WTC11 (cell line): ENCODE measurements around the gene GRM3.

Experiments used
- ATF3 ChIP-seq: sonication (generic); formaldehyde crosslinking; conservative IDR thresholded peaks from 2 replicates; pipeline ENCODE4 v1.8.1; 2022; ENCODE audit warnings: mild to moderate bottlenecking, missing genetic modification reagents
- CREM ChIP-seq: sonication (generic); formaldehyde crosslinking; IDR thresholded peaks from 2 replicates; pipeline ENCODE4 v1.8.1; 2022; ENCODE audit warnings: mild to moderate bottlenecking, missing genetic modification reagents, moderate library complexity
- E2F5 ChIP-seq: sonication (generic); formaldehyde crosslinking; IDR thresholded peaks from 2 replicates; pipeline ENCODE4 v1.8.1; 2022; ENCODE audit warnings: mild to moderate bottlenecking, moderate library complexity, missing genetic modification reagents
- GABPB1 ChIP-seq: sonication (generic); formaldehyde crosslinking; IDR thresholded peaks from 2 replicates; pipeline ENCODE4 v1.8.1; 2023; ENCODE audit warnings: mild to moderate bottlenecking, missing genetic modification reagents
- NFE2L1 ChIP-seq: sonication (generic); formaldehyde crosslinking; IDR thresholded peaks from 2 replicates; pipeline ENCODE4 v1.8.1; 2023; ENCODE audit warnings: missing genetic modification reagents
- NFYB ChIP-seq: sonication (generic); formaldehyde crosslinking; conservative IDR thresholded peaks from 2 replicates; pipeline ENCODE4 v1.8.0; 2022; ENCODE audit warnings: low read depth, missing genetic modification reagents
- NR3C1 ChIP-seq: sonication (generic); formaldehyde crosslinking; conservative IDR thresholded peaks from 2 replicates; pipeline ENCODE4 v1.8.1; 2023; ENCODE audit warnings: low read depth, mild to moderate bottlenecking, missing genetic modification reagents
- TCF7 ChIP-seq: sonication (generic); formaldehyde crosslinking; IDR thresholded peaks from 2 replicates; pipeline ENCODE4 v1.8.0; 2022; ENCODE audit warnings: mild to moderate bottlenecking, low read depth, missing genetic modification reagents, moderate library complexity
- ZNF138 ChIP-seq: sonication (generic); formaldehyde crosslinking; conservative IDR thresholded peaks from 2 replicates; pipeline ENCODE4 v1.8.1; 2022; ENCODE audit warnings: mild to moderate bottlenecking, moderate library complexity, missing genetic modification reagents
- TF ChIP-seq, protein P1 (sequence below): fragments of 200-600 bp; IDR thresholded peaks from 2 replicates; pipeline ENCODE4 v1.8.0; 2022; ENCODE audit warnings: antibody characterized with exemption
- TF ChIP-seq, protein P2 (sequence below): sonication (generic); formaldehyde crosslinking; IDR thresholded peaks from 2 replicates; pipeline ENCODE4 v1.8.1; 2023; ENCODE audit warnings: mild to moderate bottlenecking, missing genetic modification reagents, moderate library complexity
- TF ChIP-seq, protein P3 (sequence below): sonication (generic); formaldehyde crosslinking; IDR thresholded peaks from 2 replicates; pipeline ENCODE4 v1.8.0; 2022; ENCODE audit warnings: mild to moderate bottlenecking, missing genetic modification reagents
- TF ChIP-seq, protein P4 (sequence below): sonication (generic); formaldehyde crosslinking; IDR thresholded peaks from 2 replicates; pipeline ENCODE4 v1.8.0; 2022; ENCODE audit warnings: mild to moderate bottlenecking, missing genetic modification reagents

- TF ChIP-seq, protein P1, sequence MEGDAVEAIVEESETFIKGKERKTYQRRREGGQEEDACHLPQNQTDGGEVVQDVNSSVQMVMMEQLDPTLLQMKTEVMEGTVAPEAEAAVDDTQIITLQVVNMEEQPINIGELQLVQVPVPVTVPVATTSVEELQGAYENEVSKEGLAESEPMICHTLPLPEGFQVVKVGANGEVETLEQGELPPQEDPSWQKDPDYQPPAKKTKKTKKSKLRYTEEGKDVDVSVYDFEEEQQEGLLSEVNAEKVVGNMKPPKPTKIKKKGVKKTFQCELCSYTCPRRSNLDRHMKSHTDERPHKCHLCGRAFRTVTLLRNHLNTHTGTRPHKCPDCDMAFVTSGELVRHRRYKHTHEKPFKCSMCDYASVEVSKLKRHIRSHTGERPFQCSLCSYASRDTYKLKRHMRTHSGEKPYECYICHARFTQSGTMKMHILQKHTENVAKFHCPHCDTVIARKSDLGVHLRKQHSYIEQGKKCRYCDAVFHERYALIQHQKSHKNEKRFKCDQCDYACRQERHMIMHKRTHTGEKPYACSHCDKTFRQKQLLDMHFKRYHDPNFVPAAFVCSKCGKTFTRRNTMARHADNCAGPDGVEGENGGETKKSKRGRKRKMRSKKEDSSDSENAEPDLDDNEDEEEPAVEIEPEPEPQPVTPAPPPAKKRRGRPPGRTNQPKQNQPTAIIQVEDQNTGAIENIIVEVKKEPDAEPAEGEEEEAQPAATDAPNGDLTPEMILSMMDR, result no peak
- TF ChIP-seq, protein P2, sequence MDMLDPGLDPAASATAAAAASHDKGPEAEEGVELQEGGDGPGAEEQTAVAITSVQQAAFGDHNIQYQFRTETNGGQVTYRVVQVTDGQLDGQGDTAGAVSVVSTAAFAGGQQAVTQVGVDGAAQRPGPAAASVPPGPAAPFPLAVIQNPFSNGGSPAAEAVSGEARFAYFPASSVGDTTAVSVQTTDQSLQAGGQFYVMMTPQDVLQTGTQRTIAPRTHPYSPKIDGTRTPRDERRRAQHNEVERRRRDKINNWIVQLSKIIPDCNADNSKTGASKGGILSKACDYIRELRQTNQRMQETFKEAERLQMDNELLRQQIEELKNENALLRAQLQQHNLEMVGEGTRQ (CRISPR knock-in tag), result no peak
- TF ChIP-seq NFE2L1 (CRISPR knock-in tag) (no peak), GABPB1 (CRISPR knock-in tag) (no peak), NFYB (CRISPR knock-in tag) (no peak), E2F5 (CRISPR knock-in tag) (no peak), ATF3 (no peak), ZNF138 (CRISPR knock-in tag) (no peak), CREM (no peak), NR3C1 (CRISPR knock-in tag) (no peak), TCF7 (CRISPR knock-in tag) (no peak)
- TF ChIP-seq, protein P3, sequence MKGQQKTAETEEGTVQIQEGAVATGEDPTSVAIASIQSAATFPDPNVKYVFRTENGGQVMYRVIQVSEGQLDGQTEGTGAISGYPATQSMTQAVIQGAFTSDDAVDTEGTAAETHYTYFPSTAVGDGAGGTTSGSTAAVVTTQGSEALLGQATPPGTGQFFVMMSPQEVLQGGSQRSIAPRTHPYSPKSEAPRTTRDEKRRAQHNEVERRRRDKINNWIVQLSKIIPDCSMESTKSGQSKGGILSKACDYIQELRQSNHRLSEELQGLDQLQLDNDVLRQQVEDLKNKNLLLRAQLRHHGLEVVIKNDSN (CRISPR knock-in tag), result no peak
- TF ChIP-seq, protein P4, sequence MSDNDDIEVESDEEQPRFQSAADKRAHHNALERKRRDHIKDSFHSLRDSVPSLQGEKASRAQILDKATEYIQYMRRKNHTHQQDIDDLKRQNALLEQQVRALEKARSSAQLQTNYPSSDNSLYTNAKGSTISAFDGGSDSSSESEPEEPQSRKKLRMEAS (CRISPR knock-in tag), result no peak
Measured at GRCh38 chr7:86657948-86658347, 14.2 kb downstream of the GRM3 start.
